Measurements from ENCODE around the gene PDLIM1. TPM values are rescaled to one million over a fixed set of nuclear protein-coding genes. Genes with fewer than 3 reads are reported as not detected.

PDLIM1 gene
- polyA plus RNA-seq, 3 donors: 1.9 to 5.2 (median 4.8) TPM

GRCh38 chr10:95329296-95329695 lies 38.5 kb upstream of the PDLIM1 start:
- Histone ChIP-seq H3K4me3 (replicated peaks in 1 of 3; ENCODE audit: low read depth in 2 of 3, low read length in 3 of 3) (no peak overlapping the region), H3K27ac (ENCODE audit: low read depth in 1 of 2, low read length in 2 of 2) (no peak overlapping the region), H3K9me3 (replicated peaks in 1 of 2; ENCODE audit: control insufficient read depth in 1 of 2, insufficient read depth in 1 of 2, low read length in 2 of 2) (no peaks in the 10 kb centered on the region), H2AFZ (ENCODE audit: insufficient read depth, low read depth, low read length, poor library complexity, severe bottlenecking) (no peak overlapping the region), H3K4me1 (ENCODE audit: control insufficient read depth in 1 of 2, insufficient read depth in 2 of 2, low read length in 2 of 2) (no peaks in the 10 kb centered on the region), H3K27me3 (ENCODE audit: control insufficient read depth in 2 of 2, insufficient read depth in 2 of 2, low read length in 2 of 2) (no peaks in the 10 kb centered on the region), H3K36me3 (replicated peaks in 1 of 2; ENCODE audit: control insufficient read depth in 1 of 2, insufficient read depth in 2 of 2, low read length in 2 of 2) (no peaks in the 10 kb centered on the region), H4K20me1 (ENCODE audit: insufficient read depth, low read length) (no peaks in the 10 kb centered on the region), H3K9ac (ENCODE audit: insufficient read depth, low read length, poor library complexity, severe bottlenecking) (no peak overlapping the region), H3K79me2 (ENCODE audit: insufficient read depth, low read length) (no peaks in the 10 kb centered on the region), H3K4me2 (replicated peaks; ENCODE audit: extremely low read depth, low read length, poor library complexity, severe bottlenecking) (no peak overlapping the region)
- no peak for TF ChIP-seq CTCF (IDR thresholded peaks at IDR 0.05)
- intact Hi-C loops (cut with micrococcal nuclease): no loop called here
- no peak for DNase-seq
- Mint-ChIP-seq H3K27ac (no peak overlapping the region), H3K36me3 (no peaks in the 10 kb centered on the region), H3K4me3 (no peak overlapping the region), H3K27me3 (ENCODE audit: low read depth in 3 of 3) (peaks cover 3 to 4% (median 3%) of the 10 kb centered on the region in 3 donors), H3K4me1 (no peaks in the 10 kb centered on the region), H3K9me3 (no peaks in the 10 kb centered on the region)
- 100% methylated on average over 4 of the region's 9 CpGs for WGBS (ENCODE audit: insufficient coverage)

- TF ChIP-seq CTCF (IDR thresholded peaks at IDR 0.05): no peak
- intact Hi-C loops (cut with micrococcal nuclease): no loop called here
- no CpG with 5 or more reads among the region's 3 CpGs for WGBS (ENCODE audit: insufficient coverage)
- Histone ChIP-seq H3K4me2 (replicated peaks; ENCODE audit: extremely low read depth, low read length, poor library complexity, severe bottlenecking) (no peak overlapping the region), H3K27ac (ENCODE audit: low read depth in 1 of 2, low read length in 2 of 2) (no peak overlapping the region), H3K9me3 (replicated peaks in 1 of 2; ENCODE audit: control insufficient read depth in 1 of 2, insufficient read depth in 1 of 2, low read length in 2 of 2) (no peaks in the 10 kb centered on the region), H4K20me1 (ENCODE audit: insufficient read depth, low read length) (no peaks in the 10 kb centered on the region), H2AFZ (ENCODE audit: insufficient read depth, low read depth, low read length, poor library complexity, severe bottlenecking) (no peak overlapping the region), H3K9ac (ENCODE audit: insufficient read depth, low read length, poor library complexity, severe bottlenecking) (no peak overlapping the region), H3K36me3 (replicated peaks in 1 of 2; ENCODE audit: control insufficient read depth in 1 of 2, insufficient read depth in 2 of 2, low read length in 2 of 2) (no peaks in the 10 kb centered on the region), H3K27me3 (ENCODE audit: control insufficient read depth in 2 of 2, insufficient read depth in 2 of 2, low read length in 2 of 2) (no peaks in the 10 kb centered on the region), H3K79me2 (ENCODE audit: insufficient read depth, low read length) (no peaks in the 10 kb centered on the region), H3K4me1 (ENCODE audit: control insufficient read depth in 1 of 2, insufficient read depth in 2 of 2, low read length in 2 of 2) (no peaks in the 10 kb centered on the region), H3K4me3 (replicated peaks in 1 of 3; ENCODE audit: low read depth in 2 of 3, low read length in 3 of 3) (no peak overlapping the region)
- no peaks in the 10 kb centered on the region for H3K4me1 Mint-ChIP-seq
- H3K9me3 Mint-ChIP-seq: no peaks in the 10 kb centered on the region
- DNase-seq: no peak
- no peaks in the 10 kb centered on the region for H3K36me3 Mint-ChIP-seq
- no peak overlapping the region for H3K27ac Mint-ChIP-seq
- H3K27me3 Mint-ChIP-seq (ENCODE audit: low read depth in 3 of 3): peaks cover 3 to 5% (median 3%) of the 10 kb centered on the region in 3 donors
- no peak overlapping the region for H3K4me3 Mint-ChIP-seq
Observed at GRCh38 chr10:95328013-95328412, 37.2 kb upstream of the PDLIM1 start.

Data from CD14-positive monocyte (primary cell).